ENCODE results near the gene ZNF160. TPM values are rescaled to one million over a fixed set of nuclear protein-coding genes. Genes with fewer than 3 reads are reported as not detected.
"Not testable (repeated sequence)": the region's sequence is repeated elsewhere in the genome, so short reads cannot be mapped to it uniquely, and the experiment has no call there.

The ZNF160 gene
- polyA plus RNA-seq, 1 experiment: 9.0 TPM

- CTCF ChIA-PET: no interaction called here
- TF ChIP-seq CTCF (IDR thresholded peaks at IDR 0.05; ENCODE audit: insufficient read depth, low read depth, low read length): no peak
- POLR2A ChIA-PET: no interaction called here
- Histone ChIP-seq H3K4me3 (ENCODE audit: low read depth, low read length) (peak overlapping the region; percentile 63), H3K27me3 (ENCODE audit: control insufficient read depth, insufficient read depth, low read length) (no peaks in the 10 kb centered on the region), H3K36me3 (ENCODE audit: control insufficient read depth, insufficient read depth, low read length) (no peaks in the 10 kb centered on the region)
- no peak for DNase-seq (ENCODE audit: low read depth)
Observed at GRCh38 chr19:53131727-53132126, 28.5 kb upstream of the ZNF160 start.

- ChIA-PET POLR2A (no interaction called here), CTCF (no interaction called here)
- no peak for DNase-seq (ENCODE audit: low read depth)
- Histone ChIP-seq H3K4me3 (ENCODE audit: low read depth, low read length) (no peak overlapping the region), H3K27me3 (ENCODE audit: control insufficient read depth, insufficient read depth, low read length) (no peaks in the 10 kb centered on the region), H3K36me3 (ENCODE audit: control insufficient read depth, insufficient read depth, low read length) (no peaks in the 10 kb centered on the region)
- TF ChIP-seq CTCF (IDR thresholded peaks at IDR 0.05; ENCODE audit: insufficient read depth, low read depth, low read length): no peak
Observed at GRCh38 chr19:53131085-53131590, 27.9 kb upstream of the ZNF160 start.

GRCh38 chr19:53130506-53130905 lies 27.3 kb upstream of the ZNF160 start:
- no peak overlapping the region for H3K4me3 ChIP-seq (ENCODE audit: low read depth, low read length)
- no peak for DNase-seq (ENCODE audit: low read depth)
- H3K27me3 ChIP-seq (ENCODE audit: control insufficient read depth, insufficient read depth, low read length): no peaks in the 10 kb centered on the region
- ChIA-PET POLR2A (no interaction called here), CTCF (no interaction called here)
- no peaks in the 10 kb centered on the region for H3K36me3 ChIP-seq (ENCODE audit: control insufficient read depth, insufficient read depth, low read length)
- TF ChIP-seq CTCF (IDR thresholded peaks at IDR 0.05; ENCODE audit: insufficient read depth, low read depth, low read length): no peak

GRCh38 chr19:53126733-53127526 lies 23.7 kb upstream of the ZNF160 start:
- CTCF ChIA-PET; H3K4me3 ChIP-seq (ENCODE audit: low read depth, low read length); H3K36me3 ChIP-seq (ENCODE audit: control insufficient read depth, insufficient read depth, low read length); H3K27me3 ChIP-seq (ENCODE audit: control insufficient read depth, insufficient read depth, low read length); POLR2A ChIA-PET; DNase-seq (ENCODE audit: low read depth): not testable (repeated sequence)

- no peak for DNase-seq (ENCODE audit: low read depth)
- no peaks in the 10 kb centered on the region; the same call in 1 of the 2 replicates for H3K36me3 ChIP-seq (ENCODE audit: control insufficient read depth, insufficient read depth, low read length)
- POLR2A ChIA-PET: no interaction called here
- CTCF ChIA-PET: no interaction called here
- no peak for TF ChIP-seq CTCF (IDR thresholded peaks at IDR 0.05; ENCODE audit: insufficient read depth, low read depth, low read length)
- H3K4me3 ChIP-seq (ENCODE audit: low read depth, low read length): no peak overlapping the region
- no peaks in the 10 kb centered on the region for H3K27me3 ChIP-seq (ENCODE audit: control insufficient read depth, insufficient read depth, low read length)
Observed at GRCh38 chr19:53123400-53123799, 20.2 kb upstream of the ZNF160 start.

GRCh38 chr19:53112286-53112685 lies 9.1 kb upstream of the ZNF160 start:
- Histone ChIP-seq H3K4me3 (ENCODE audit: low read depth, low read length) (no peak overlapping the region), H3K27me3 (ENCODE audit: control insufficient read depth, insufficient read depth, low read length) (no peaks in the 10 kb centered on the region), H3K36me3 (ENCODE audit: control insufficient read depth, insufficient read depth, low read length) (peaks cover 2% of the 10 kb centered on the region)
- ChIA-PET POLR2A (no interaction called here), CTCF (no interaction called here)
- no peak for TF ChIP-seq CTCF (IDR thresholded peaks at IDR 0.05; ENCODE audit: insufficient read depth, low read depth, low read length)
- DNase-seq (ENCODE audit: low read depth): no peak
